Measurements from ENCODE around the gene HOXB7.

The HOXB7 gene

DNA sequence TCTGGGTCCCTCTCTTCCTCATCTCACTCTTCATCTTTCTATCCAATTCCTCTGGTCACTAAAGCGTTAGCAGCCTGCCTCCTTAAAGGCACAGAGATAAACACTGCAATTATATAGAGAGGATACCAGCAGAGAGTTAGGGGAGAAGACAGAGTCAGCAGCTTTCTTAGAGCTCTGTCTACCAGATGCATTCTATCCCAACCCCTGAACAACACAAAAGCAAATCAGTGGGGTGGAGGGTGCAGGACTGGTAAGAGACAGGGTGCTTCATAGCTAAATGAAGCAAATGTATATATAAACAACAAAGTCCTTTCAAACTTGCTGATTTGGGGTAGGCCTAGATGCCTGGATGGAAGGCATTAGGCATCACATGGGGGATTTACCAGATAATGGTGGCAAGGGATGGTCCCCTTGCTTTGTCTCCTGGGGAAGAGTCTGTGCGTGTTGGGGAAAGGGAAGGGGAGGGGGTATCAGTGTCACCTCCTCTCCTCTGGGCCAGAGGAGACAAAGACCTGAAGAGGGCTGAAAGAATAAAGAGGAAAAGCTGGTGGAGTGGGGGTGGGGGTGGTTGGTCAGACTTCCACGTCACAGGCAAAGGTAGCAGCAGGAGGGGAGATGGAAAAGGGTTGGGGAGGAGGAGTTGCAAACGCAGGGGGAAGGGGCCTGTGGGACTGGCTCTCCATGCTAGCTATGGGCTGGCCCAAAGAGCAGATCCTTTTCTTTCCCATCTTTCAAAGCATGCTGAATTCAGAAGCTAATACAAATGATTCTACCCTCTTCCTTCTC lies 44.7 kb downstream of the HOXB7 start:
- peaks cover 30% of the 10 kb centered on the region for H3K4me1 Mint-ChIP-seq
- peaks cover 27% of the 10 kb centered on the region for H3K27me3 Mint-ChIP-seq
- H3K9me3 Mint-ChIP-seq, result no peaks in the 10 kb centered on the region
- no peak overlapping the region for H3K27ac Mint-ChIP-seq
- CTCF ChIA-PET, result no interaction called here
- no peak for DNase-seq
- no peak overlapping the region for H3K4me3 Mint-ChIP-seq
- peaks cover 11% of the 10 kb centered on the region for H3K36me3 Mint-ChIP-seq

DNA sequence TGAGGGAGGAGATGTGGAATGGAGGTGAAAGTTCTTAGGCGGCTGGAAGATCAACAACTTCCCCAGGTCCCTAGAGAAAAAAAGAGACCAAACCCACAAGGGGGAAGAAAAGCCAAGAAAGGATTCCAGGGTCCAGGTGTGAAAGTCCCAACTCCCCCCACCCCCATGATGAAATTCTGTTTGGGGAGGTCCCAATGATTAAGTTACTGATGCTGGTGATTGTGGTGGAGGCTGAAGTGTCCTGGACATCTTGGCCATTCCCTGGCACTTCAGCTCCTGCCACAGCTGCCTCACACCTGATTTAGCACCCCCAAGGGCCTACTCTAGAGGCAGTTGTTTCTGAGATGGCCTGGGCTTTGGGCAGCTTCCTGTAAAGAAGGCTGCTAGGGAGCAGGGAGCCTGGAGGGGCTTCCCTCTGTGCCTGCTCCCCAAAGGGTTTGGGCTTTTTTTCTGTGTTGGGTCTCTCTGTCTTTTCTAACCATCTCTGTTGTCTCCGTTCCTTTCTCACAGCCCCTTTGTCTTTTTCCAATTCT lies 45.7 kb downstream of the HOXB7 start:
- H3K27ac Mint-ChIP-seq, result no peak overlapping the region
- H3K36me3 Mint-ChIP-seq, result peaks cover 11% of the 10 kb centered on the region
- no peak for DNase-seq
- H3K4me3 Mint-ChIP-seq, result no peak overlapping the region
- H3K27me3 Mint-ChIP-seq, result peaks cover 37% of the 10 kb centered on the region
- H3K9me3 Mint-ChIP-seq, result no peaks in the 10 kb centered on the region
- peaks cover 34% of the 10 kb centered on the region for H3K4me1 Mint-ChIP-seq
- CTCF ChIA-PET, result no interaction called here

DNA sequence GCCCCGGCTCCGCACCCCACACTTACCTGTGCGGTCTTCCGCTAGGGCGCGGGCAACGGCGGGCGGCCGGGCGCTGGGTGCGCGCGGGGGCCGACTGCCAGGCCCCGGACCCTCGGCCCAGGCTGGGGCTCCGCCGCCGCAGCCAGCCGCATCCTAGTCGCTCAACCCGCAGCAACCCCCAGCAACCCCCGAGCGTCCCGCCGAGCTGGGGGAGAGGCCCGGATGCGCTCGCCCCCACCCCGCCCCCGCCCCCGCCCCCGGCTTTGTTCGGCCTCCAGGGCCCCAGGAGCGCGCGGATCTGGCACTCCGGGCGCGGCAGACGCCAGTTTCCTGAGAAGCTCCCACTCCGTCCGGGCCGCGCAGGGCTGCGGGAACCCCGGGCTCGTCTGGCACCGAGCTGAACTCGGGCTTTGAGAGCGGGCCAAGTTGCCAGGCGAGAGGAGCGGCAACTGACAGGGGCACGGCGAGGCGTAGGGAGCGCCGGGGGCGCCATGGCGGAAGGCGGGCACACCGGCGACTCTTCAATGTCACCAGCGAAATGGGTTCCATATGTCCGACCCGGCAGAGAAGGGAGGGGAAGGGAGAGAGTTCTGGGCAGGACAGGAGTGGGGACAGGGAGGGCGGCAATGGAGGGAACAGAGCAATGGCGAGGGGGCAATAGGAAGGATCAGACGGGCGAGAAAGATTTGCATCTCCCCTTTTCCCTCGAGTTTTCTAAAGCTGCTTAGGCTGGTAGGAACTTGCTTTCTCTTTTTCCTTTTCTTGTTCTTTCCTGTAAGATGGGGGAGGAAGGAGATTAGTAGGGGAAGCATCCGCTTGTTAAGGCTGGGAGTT lies 46.4 kb downstream of the HOXB7 start:
- Mint-ChIP-seq H3K27ac (no peak overlapping the region), H3K4me1 (peaks cover 34% of the 10 kb centered on the region), H3K4me3 (no peak overlapping the region), H3K27me3 (peaks cover 44% of the 10 kb centered on the region), H3K36me3 (peaks cover 11% of the 10 kb centered on the region), H3K9me3 (no peaks in the 10 kb centered on the region)
- no peak for DNase-seq
- CTCF ChIA-PET, result interaction anchor here (1.6 to 1.8 kb wide), 2 partner anchors 23 to 71 kb away, joined by 4 read pairs; no protein-coding TSS in a partner anchor

DNA sequence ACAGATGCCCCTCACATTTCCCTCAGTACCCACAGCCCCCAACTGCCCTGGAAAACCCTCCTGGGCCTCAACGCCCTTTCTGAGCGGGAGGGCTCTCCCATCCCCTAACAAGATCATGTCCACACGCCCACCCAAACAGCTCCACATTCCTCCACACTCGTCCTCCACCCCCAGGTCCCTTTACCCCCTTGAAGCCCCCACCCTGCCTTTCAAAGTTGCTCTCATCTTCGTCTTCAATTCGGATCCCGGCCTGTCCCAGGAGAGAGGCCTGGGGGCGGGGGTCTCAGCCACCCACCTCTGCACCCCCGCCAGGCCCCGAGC lies 47.0 kb downstream of the HOXB7 start:
- no peaks in the 10 kb centered on the region for H3K9me3 Mint-ChIP-seq
- H3K4me3 Mint-ChIP-seq, result no peak overlapping the region
- no peak for DNase-seq
- H3K36me3 Mint-ChIP-seq, result peaks cover 7% of the 10 kb centered on the region
- no peak overlapping the region for H3K27ac Mint-ChIP-seq
- CTCF ChIA-PET, result interaction anchor here (1.6 to 1.8 kb wide), 2 partner anchors 24 to 71 kb away, joined by 4 read pairs; no protein-coding TSS in a partner anchor
- peaks cover 50% of the 10 kb centered on the region for H3K27me3 Mint-ChIP-seq
- peaks cover 29% of the 10 kb centered on the region for H3K4me1 Mint-ChIP-seq

DNA sequence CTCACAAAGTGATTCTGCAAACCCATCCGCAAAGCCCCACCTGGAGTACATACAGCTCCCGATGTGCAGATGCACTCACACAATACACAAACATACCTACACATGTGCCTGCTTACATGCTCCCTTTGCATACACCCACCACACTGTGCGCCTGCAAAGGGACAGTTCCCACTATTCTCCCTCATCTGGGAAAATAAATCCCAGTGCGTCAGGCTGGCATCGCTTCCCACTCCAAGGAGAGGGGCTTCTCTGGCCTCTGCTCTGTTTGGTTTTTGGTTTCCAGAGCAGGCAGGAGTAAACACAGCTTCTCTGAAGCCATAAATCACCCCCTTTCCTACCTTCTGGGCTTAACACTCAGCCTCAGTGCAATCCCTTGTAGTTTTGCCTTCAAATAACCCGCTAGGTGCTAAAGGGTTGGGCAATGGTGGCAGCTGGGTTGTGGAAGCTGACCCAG lies 47.4 kb downstream of the HOXB7 start:
- Mint-ChIP-seq H3K27ac (no peak overlapping the region), H3K27me3 (peaks cover 54% of the 10 kb centered on the region), H3K9me3 (no peaks in the 10 kb centered on the region), H3K36me3 (peaks cover 4% of the 10 kb centered on the region), H3K4me1 (peaks cover 26% of the 10 kb centered on the region), H3K4me3 (no peak overlapping the region)
- no peak for DNase-seq
- CTCF ChIA-PET, result interaction anchor here (1.6 to 1.8 kb wide), 2 partner anchors 24 to 70 kb away, joined by 4 read pairs; no protein-coding TSS in a partner anchor

DNA sequence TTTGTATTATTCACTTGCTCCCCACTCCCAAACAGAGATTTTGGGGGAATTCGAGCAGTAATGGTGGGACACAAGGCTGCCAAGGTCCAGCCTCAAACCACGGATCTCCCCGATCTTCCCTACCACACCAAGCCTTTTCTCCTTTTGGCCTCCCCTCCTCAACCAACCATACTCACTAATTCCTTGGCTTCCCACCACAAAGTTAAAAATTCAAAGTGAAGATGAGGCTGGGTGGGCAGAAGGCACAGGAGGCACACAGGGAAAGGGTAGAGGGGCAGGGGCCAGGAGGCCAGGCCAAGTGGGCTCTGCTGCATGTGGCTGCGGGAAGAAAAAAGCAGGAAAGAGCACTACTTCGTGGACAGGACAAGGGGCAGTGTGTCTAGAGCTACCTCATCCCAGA lies 47.9 kb downstream of the HOXB7 start:
- CTCF ChIA-PET, result interaction anchor here (1.8 kb wide), 1 partner anchor 25 kb away, joined by 4 read pairs; no protein-coding TSS in a partner anchor
- H3K9me3 Mint-ChIP-seq, result no peaks in the 10 kb centered on the region

DNA sequence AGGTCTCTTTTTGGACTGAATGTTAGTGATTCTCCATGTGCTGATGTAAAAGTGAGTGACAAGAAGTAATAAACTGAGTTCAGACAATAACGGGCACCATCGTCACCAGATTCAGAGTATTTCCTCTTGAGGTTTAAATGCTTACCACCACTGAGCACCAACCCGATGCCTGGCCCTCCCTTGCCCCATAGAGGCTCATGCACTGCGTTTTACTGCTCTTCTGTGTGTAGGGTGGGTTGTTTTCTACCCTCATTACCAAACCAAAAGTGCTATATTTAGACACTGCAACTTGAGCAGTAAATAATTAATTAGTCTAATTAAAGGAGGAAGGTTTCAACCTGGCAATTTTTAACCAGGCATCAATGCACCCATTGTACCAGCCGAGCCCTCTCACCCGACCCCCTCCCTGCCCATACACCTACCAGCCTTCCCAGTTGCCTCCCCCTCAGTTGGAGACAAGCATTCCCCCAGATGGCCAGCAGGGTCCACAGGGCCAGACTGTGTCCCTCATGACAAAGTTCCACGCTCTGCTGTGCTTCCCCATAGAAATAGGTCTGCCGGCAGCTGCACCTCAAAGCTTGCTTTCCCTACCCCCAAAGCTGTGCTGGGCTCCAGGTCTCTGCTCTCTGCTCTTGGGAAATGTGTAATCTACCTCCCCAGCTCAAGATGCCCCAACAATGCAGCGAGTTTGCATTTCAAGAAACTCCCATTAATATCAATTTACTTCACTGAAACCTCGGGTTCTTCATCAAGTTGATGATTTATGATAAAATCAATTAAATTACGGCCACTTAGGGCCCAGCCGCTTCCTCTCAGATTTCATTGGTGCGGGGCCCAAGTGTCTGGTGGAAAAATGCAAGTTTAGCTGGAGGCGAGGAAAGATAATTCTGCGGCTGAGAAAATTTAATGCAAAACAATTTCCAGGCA lies 48.7 kb downstream of the HOXB7 start:
- peak overlapping the region; percentile 13 for H3K27ac Mint-ChIP-seq
- H3K36me3 Mint-ChIP-seq, result peaks cover 1% of the 10 kb centered on the region
- CTCF ChIA-PET, result interaction anchor here (0.7 to 1.5 kb wide), 3 partner anchors 8 to 1339 kb away, joined by 3 to 4 read pairs (median 4); no protein-coding TSS in a partner anchor

More for the DNA sequence above, 47.9 kb downstream of the HOXB7 start:
- H3K36me3 Mint-ChIP-seq, result peaks cover 1% of the 10 kb centered on the region
- no peak overlapping the region for H3K27ac Mint-ChIP-seq
- DNase-seq, result no peak
- peaks cover 59% of the 10 kb centered on the region for H3K27me3 Mint-ChIP-seq
- no peak overlapping the region for H3K4me3 Mint-ChIP-seq
- H3K4me1 Mint-ChIP-seq, result peaks cover 23% of the 10 kb centered on the region

DNA sequence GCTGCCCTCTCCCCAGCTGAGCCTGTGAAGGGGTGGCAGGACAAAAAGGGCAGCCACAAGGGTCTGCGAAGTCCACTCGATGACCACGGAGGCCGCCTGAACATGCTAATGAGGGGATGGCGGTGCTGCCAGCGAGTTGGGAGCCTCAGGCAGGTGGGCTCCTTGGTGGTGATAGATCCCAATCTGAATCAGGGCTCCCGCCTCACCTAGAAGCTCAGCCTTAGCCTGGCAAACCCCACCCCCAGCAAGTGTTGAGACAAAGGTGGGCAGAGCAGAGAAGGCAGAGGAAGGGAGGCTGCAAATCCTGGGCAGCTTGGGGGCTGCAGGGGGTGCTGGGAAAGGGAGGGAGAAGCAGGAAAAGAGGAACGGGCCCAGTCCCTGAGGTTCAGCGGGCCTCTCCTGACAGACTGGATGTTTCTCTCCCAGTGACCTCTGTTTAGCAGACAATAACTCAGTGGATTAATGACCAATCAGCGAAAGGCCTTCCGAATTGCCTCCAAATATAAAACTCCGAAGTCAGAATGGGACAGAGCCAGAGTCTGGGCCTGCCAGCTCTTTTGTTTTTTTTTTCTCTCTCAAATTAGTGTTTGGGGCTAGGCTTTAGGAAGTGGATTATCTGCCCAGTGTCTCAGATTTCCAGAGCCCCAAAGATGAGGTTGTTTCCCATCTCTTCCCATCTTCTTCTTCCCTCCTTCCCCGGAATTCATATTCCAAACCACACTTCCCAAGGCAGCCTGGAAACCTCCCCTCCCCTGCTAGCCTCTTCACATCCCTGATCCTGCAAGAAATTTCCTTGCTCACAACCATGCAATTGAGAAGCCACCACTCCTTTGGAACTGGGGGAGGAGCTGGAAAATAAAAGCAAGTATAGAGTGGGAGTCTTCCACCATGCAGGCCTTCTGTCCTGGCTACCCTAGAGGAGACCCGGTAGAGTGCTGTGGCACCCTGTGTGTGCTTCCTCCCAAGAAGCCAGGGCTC lies 50.7 kb downstream of the HOXB7 start:
- no peak overlapping the region for H3K4me3 Mint-ChIP-seq

More for the DNA sequence above, 48.7 kb downstream of the HOXB7 start:
- Mint-ChIP-seq H3K9me3 (no peaks in the 10 kb centered on the region), H3K4me1 (peaks cover 23% of the 10 kb centered on the region), H3K4me3 (no peak overlapping the region), H3K27me3 (peaks cover 67% of the 10 kb centered on the region)
- DNase-seq, result no peak

DNA sequence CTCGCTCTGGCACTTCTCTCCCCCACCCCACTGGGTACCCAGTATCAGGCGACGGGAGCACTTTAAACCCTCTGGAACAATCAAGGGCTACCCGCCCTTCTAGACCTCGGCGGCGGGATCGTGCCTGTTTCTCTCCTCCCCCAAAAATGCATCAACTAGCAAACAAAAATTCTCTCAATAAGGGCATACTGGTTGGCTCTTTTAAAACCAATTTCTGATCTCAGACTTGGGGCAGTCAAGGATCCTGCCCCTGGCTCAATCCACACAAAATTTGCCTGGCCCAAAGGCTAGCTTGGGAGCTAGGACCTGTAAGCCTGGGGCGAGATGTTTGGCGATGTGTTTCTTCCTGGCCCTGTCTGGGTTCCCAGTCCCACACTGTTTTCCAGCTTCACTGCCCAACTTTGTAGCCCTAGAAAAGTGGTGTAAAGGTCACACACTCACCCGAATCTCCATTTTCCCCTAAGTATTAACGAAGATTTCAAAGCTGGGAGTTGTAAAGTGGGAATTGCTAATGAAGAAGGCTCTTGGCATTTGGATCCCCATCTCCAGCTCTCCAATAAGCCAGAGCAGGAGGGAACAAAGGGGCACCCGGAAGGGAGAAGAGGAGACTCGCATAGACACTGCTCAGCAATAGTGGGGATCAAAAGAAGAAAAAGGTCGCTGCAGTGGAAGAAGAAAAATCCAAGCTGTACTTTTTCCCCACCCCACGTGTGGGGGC lies 51.5 kb downstream of the HOXB7 start:
- no peak for DNase-seq
- CTCF ChIA-PET, result no interaction called here
- H3K27me3 Mint-ChIP-seq, result peaks cover 95% of the 10 kb centered on the region

More for the DNA sequence above, 50.7 kb downstream of the HOXB7 start:
- Mint-ChIP-seq H3K27ac (no peak overlapping the region), H3K4me1 (peaks cover 30% of the 10 kb centered on the region), H3K27me3 (peaks cover 87% of the 10 kb centered on the region), H3K36me3 (peaks cover 8% of the 10 kb centered on the region), H3K9me3 (no peaks in the 10 kb centered on the region)
- no peak for DNase-seq
- CTCF ChIA-PET, result interaction anchor here (1.5 kb wide), 1 partner anchor 68 kb away, joined by 4 read pairs; no protein-coding TSS in a partner anchor

DNA sequence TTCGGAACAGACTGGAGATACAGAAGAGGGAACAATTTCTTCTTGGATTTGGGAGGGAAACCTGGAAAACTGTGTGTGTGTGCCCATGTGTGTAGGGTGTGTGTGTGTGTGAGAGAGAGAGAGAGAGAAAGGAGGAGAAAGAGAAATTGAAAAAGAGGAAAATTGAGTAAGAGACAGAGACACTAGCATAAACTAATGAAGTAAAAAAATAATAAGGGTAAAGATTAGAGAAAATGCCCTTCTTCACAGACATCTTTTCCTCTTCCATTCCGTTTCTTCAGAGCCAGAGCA lies 52.0 kb downstream of the HOXB7 start:
- Mint-ChIP-seq H3K27me3 (peaks cover 98% of the 10 kb centered on the region), H3K9me3 (no peaks in the 10 kb centered on the region), H3K4me3 (no peak overlapping the region), H3K36me3 (peaks cover 10% of the 10 kb centered on the region), H3K27ac (no peak overlapping the region), H3K4me1 (peaks cover 30% of the 10 kb centered on the region)
- no peak for DNase-seq
- CTCF ChIA-PET, result no interaction called here

More for the DNA sequence above, 51.5 kb downstream of the HOXB7 start:
- Mint-ChIP-seq H3K36me3 (peaks cover 9% of the 10 kb centered on the region), H3K9me3 (no peaks in the 10 kb centered on the region), H3K27ac (no peak overlapping the region), H3K4me3 (no peak overlapping the region), H3K4me1 (peaks cover 31% of the 10 kb centered on the region)

DNA sequence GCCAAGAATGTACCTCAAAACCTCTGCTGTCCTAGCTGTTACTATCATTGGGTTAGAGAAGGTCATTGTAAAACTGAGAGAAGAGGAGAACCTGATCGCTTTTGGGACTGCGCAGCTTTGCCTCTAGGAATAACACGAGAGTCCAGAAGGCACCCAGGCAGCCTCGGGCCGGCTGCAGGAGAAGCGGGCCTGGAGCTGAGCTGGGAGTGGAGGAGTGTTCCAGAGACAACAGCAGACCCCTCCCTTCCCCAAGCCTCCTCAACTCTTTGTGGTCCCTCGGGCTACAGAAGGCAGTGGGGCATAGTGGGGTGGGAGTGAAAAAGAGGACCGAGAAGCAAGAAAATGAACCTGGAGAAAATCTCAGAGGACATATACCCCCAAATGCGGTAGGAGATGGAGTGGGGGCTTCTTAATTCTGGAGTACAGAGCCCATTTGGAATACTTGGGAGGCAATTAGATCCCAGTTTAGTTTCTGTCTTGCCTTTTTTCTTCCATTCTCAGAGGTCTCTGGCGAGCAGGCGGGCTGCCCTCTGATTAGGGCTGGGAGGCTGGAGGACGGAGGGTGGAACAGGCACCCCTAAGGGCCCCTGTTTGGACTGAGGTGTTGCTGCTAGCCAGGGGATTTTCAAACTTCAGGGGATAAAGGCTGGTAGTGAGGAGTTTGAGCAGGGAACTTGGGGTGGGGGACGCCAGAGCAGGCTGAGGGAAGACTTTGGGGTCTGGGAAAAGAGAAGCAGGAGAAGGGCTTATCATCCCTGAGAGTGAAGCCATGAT lies 52.6 kb downstream of the HOXB7 start:
- H3K4me1 Mint-ChIP-seq, result peaks cover 28% of the 10 kb centered on the region

More for the DNA sequence above, 52.6 kb downstream of the HOXB7 start:
- peaks cover 98% of the 10 kb centered on the region for H3K27me3 Mint-ChIP-seq
- no peak overlapping the region for H3K4me3 Mint-ChIP-seq
- H3K9me3 Mint-ChIP-seq, result no peaks in the 10 kb centered on the region
- DNase-seq, result no peak
- CTCF ChIA-PET, result interaction anchor here (1.1 kb wide), 1 partner anchor 66 kb away, joined by 4 read pairs; no protein-coding TSS in a partner anchor
- H3K36me3 Mint-ChIP-seq, result peaks cover 11% of the 10 kb centered on the region
- no peak overlapping the region for H3K27ac Mint-ChIP-seq

All from activated naive CD4-positive, alpha-beta T cell treated with anti-CD3 and anti-CD28 coated beads, Interleukin-2, amount 10 ng/mL, durations not matched to agents 7 days and 5 days (primary cell).